ENCODE data around the gene ADD1.

ADD1 gene

DNA sequence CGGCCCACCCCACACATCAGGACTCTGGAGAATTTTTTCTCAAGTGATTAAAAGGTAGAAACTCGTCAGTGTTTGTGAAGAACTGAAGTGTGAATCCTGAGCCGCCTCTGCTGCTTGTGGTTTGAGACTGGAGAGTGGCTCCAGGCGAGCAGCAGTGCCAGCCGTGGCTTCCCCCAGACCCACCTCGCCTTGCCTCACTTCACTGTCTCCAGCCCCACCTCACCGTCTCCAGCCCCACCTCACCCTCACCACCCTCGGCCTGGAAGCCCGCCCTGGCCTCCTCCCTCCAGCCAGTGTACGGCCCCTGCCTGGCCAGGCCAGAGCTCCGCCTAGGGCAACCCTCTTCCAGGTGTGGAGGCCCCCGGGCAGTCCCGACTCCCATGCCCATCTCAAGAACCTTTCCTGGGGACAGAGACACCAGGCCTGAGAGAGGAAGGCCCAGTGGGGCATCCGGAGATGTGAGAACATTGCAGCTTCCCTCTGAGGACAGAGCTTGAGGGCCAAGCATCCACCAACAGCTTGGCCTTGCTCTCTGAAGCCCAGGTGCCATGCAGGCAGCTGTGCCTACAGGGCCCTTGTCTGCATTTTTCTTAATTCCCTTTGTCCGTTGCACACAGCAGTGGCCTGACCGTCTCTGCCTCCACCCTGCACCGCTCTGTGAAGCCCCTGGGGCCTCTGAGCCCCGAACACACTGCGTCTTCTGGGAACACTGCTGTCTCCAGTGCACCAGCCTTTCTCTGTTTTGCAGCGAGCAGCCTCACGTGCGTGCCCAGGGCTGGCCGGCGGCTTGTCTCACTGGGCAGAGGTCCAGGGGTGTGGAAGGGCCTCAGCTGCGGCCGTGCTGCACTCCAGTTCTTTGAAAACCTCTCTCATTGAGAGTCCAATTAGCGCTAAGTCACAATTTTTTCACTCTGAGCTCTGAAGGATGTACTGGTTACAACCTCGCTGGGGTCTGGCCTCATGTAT, 37.0 kb upstream of the ADD1 start:
- no peak for DNase-seq

DNA sequence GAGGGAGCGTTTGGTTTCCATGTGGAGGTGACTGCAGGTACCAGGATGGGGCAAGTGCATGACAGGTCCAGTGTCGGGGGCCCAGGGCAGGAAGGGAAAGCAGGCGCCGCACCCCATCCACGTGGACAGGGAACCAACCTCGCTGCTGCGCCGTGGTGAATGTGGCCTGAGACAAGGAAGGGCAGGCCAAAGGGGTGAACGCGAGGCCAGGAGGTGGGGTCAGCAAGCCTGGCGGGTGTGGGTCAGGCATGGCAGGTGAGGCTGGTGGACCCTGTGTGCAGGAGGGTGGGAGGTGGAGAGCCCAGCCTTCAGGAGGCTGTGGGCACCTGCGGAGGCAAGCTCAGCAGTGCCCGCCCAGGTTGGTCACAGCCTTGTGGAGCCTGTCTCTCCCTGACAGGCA, 36.1 kb upstream of the ADD1 start:
- no peak for DNase-seq

DNA sequence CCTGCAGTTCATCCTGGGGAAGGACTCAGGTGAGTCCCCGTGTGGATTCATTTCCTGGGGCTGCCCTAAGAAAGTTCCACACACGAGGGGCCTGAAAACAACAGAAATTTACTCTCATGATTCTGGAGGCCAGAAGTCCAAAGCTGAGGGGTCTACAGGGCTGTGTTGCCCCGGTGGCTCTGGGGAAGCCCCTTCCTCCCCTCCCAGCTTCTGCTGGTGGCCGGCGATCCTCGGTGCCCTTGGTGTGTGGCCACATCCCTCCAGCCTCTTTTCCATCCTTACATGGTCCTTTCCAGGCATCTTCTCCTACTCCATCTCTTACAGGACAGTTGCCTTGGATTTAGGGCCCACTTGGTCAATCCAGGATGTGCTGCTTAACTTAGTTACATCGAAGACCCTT, 35.6 kb upstream of the ADD1 start:
- no peak for DNase-seq

DNA sequence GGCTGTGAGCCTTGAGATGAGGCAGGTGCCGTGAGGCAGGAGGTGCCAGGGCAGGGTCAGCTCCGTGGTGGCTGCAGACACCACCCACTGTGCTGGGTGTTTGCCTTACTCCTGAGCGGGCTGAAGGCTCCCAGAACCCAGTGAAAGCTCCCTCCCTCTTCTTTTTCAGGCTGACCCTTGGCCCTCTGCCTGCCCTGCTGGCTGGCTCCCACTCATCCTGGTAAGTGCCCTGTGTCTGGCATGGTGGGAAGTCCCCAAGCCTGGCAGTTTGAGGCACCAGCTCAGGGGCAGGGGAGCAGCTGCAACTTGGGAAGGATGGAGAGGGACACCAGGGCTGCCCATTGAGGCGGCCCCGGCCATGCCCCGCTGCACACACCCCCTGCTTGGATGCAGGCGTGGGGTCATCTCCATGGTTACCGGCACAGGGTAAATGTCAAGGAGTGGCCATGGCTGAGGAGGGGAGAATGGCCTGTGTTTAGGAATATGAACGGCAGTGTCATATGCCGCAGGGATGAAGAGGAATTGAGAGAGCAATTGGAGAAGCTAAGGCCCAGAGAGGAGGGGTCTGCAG, 33.9 kb upstream of the ADD1 start:
- DNase-seq: no peak

DNA sequence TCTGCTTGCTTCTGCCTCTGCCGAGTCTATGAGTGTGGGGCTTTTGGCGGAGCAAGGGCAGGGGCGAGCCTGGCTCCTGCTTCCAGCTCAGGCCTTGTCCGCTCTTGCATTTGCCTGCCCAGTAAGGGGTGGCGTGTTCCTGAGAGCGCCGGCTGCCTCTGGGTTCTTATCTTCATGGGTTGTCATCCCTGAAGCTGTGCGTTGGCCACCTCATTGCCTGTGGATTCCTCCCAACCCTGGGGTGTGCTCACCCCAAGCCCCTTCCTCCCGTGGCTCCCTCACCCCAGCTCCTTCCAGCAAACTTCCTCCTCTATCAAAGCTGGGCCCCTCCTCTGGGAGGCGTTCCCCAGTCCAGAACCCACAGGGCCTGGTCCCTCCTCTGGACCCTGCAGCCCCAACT, 33.3 kb upstream of the ADD1 start:
- no peak for DNase-seq

DNA sequence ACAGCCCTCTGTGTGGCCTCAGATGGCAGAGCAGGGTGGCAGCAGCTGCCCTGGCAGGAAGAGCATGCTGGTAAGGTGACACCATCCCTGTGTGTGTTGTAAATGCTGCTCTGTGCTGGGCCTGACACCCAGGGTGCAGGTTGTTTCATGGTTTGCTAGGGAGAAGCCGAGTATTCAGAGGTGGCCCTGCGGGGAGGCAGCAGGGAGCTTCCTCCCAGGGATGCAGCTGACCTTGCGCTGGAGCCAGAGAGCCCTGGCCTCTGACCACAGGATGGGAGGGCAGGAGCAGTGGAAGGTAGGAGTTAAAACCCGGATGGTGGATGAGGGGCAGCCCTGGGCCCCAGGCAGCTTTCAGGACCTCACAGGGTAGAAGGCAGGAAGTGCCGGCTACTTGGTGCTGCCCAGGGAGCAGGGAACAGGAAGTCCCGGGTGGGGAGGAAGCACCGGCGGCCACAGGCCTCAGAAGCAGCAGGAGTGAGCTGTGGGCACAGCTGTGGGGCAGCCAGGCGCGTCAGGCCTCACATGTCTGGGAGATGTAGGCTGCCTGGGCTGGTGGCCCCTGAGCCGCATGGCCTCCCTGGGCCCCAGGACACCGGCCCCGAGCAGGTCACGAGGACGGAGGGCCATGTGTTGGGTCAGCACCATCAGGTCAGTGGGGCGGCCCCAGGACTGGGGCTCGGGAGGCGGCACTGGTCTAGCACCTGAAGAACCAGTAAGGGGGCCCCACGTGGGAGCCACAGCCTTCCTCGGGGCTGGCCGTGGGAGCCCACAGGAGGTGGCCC, 31.6 kb upstream of the ADD1 start:
- DNase-seq: no peak

DNA sequence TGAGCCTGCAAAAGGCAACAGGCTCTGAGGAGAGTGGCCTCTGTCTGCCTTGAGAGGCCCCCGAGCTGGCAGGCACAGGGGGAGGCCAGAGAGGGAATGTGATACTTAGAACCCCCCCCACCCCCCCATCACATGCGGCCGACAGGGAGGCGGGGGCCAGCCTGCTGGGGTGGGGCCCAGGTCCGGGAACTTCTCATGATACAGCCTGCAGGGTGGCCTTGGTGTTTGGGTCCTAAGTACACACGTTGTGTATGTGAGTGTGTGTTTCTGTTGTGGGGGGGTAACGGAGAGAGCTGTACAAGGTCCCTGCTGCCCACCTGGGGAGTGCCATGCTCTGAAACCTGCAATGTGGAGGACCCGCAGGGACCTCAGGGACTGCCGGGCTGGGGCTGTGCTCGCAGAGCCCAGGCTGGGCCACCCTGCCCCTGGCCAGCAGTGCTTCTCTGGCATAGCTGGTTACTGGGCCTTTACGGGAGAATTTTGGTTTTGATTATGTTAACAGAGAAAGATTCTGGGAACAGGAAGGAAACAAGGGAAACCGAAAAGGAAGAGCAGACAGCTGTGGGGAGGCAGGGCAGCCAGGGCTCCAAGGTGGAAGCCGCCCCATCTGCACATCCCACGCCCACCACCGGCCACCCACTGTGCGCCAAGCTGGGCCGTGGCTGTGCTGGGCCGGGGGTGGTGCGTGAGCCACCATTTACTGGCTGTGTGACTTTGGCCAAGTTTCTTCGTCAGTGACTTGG, 30.9 kb upstream of the ADD1 start:
- no peak for DNase-seq

GRCh38 chr4:2813446-2814405, 29.9 kb upstream of the ADD1 start:
- DNase-seq: no peak

DNA sequence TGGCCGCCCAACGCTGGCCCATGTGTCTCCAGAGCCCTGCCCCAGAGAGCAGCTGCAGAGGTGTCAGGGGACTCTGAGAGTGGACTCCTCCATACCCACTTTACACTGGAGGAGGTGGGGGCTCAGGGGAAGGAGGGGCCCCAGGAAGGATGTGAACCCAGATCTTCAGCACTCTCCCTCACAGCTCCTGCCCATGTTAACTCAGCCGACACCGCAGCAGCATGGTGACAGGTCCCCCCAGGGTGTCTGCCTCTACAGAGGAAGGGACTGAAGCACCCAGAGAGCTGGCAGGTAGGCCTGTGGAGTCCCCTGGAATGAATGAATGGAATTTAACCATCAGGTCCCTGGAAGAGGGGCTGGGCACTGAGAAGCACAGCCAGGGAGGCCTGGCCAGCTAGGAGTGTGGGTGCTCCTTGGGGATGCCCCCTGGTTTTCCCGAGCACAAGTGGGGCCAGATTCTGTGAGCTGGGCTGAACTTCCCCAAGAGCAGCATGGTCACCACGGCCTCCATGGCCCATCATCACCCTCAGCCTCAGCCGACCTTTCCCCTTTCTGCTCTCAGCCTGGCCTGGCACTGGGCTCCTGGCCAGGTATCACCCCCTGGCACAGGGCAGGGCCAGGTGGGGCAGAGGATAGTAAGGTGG, 28.9 kb upstream of the ADD1 start:
- DNase-seq: no peak

DNA sequence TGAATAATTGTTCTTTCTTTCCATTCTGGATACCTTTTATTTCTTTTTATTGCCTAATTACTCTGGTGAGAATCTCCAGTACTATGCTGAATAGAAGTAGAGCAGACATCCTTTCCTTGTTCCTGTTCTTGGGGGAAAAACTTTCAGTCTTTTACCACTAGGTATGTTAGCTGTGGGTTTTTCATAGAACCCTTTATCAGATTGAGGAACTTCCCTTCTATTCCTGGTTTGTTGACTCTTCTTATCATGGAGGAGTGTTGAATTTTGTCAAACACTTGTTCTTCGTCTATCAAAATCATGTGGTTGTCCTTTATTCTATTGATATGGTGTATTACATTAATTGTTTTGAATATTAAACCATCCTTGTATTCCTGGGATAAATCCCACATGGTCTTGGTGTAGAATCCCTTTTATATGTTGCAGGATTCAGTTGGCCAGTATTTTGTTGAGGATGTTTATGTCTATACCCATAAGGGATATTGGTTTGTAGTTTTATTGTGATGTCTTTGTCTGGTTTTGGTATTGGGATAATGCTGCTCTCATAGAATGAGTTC, 27.2 kb upstream of the ADD1 start:
- DNase-seq: no peak

GRCh38 chr4:2817137-2817536, 26.5 kb upstream of the ADD1 start:
- no peak for DNase-seq

DNA sequence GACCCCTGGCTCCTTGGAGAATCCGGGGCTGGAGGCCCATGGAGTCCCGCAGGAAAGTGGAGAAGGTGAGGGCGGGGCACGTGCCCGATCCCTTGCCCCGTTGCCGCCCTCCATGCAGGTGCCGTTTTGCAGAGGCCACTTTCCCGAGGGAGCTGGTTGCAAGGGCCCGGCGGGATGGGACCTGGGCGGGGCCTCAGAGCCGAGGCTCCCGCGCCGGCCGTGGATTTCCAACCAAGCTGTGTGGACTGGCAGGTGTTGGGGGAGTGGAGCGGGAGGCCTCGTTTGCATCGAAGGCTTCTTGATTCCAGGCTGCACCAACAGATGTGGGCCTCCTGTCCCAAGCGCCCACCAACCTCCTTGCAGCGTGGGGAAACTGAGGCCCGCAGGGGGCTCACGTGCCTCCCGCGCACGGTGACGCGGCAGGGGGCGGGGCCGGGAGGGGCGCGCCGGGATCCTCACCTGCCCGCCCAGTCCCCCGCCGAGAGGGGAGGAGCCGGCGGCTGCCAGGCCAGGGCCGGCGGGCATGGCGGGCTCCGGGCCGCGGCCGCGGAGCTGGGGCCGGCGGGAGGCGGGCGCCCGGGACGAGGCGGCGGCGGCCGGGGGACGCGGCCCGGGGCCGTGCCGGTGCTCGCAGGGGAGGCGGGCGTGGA, 25.8 kb upstream of the ADD1 start:
- no peak for DNase-seq

DNA sequence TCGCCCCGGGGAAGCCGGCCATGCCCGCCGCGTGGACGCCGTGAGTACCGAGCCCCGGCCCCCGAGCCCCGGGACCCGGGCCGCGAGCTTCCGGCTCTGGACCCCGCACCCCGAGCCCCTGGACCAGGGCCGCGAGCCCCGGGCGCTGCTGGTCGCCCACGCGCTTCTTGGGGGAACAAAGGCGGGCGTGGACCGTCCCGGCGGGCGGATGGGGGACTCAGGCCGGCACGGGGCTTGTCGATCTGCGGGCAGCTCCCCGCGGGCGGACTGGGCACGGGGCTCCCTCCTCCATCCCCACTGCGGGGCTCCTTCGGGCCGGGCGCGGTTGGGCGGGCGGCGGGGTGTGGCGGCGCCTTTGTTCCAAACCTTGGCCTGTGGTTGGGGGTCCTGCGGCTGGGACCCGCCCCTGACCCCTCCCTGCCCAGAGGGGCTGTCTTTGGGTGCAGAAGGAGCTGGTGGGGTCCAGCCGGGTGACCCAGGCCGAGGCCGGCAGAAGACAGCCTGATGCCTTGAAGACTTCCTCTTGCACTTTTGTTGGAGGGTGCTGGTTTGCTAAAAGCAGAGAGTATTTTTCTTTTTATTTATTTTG, 25.2 kb upstream of the ADD1 start:
- DNase-seq: no peak

- DNase-seq: no peak
These were observed 24.1 kb upstream of the ADD1 start for GRCh38 chr4:2819244-2820215.

GRCh38 chr4:2820216-2820982, 23.2 kb upstream of the ADD1 start:
- DNase-seq: no peak

GRCh38 chr4:2822461-2823300, 21.0 kb upstream of the ADD1 start:
- no peak for DNase-seq

DNA sequence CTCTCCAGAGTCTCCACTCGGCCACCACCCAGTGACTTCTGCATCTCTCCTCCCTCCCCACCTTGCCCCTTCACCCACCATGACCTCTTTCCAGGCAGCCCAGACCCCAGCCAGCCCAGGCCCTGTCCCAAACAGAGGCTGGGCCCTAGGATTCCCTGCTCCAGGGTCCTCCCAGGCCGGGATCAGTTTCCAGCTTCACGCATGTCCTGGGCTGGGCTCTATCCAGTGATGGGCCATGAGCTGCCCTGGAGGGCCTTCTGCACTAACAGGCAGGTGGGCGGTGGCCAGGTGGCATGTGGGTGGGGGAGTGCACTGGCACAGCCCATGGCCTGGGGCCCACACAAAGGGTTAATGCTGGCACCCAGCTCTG, 20.4 kb upstream of the ADD1 start:
- DNase-seq: no peak
